ENCODE data around the gene ZNF579.
A peak's percentile ranks its signal among the peaks of the same experiment; 100 is the strongest.

Gene ZNF579

GRCh38 chr19:55592391-55593090 lies 11.9 kb upstream of the ZNF579 start:
- no peak for TF ChIP-seq CTCF (IDR thresholded peaks at IDR 0.05; ENCODE audit: extremely low read depth, insufficient read depth, missing control alignments)
- in situ Hi-C loops (cut with MboI; ENCODE audit: low pct_unique_long_range_greater_than_20kb, low sequenced_read_pairs, unreplicated experiment): no loop called here
- DNase-seq (ENCODE audit: low spot score): no peak

GRCh38 chr19:55591555-55591954 lies 10.9 kb upstream of the ZNF579 start:
- no peak for TF ChIP-seq CTCF (IDR thresholded peaks at IDR 0.05; ENCODE audit: extremely low read depth, insufficient read depth, missing control alignments)
- DNase-seq (ENCODE audit: low spot score): no peak

GRCh38 chr19:55590617-55591016 lies 10.0 kb upstream of the ZNF579 start:
- in situ Hi-C loops (cut with MboI; ENCODE audit: low pct_unique_long_range_greater_than_20kb, low sequenced_read_pairs, unreplicated experiment): no loop called here
- TF ChIP-seq CTCF (IDR thresholded peaks at IDR 0.05; ENCODE audit: extremely low read depth, insufficient read depth, missing control alignments): no peak
- DNase-seq (ENCODE audit: low spot score): no peak

More at GRCh38 chr19:55591555-55591954, 10.9 kb upstream of the ZNF579 start:
- in situ Hi-C loops (cut with MboI; ENCODE audit: low pct_unique_long_range_greater_than_20kb, low sequenced_read_pairs, unreplicated experiment): no loop called here

DNA sequence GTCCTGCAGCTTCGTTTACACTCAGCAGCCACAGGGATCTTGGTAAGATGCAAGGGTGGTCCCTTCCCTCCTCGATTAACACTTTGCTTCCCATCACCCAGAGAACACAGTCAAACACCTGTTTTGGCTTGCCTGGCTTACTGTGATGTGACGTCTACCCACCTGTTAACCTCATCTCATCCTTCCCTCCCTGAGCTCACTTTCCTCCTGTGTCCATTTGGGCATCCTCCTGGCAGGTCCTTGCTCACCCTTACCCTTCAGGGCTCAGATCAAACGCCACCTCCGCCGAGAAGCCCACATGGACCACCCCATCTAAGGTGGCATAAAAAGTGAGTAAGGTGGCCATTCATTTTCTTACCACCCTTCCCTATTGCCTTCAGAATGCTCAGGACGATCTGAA lies 9.5 kb upstream of the ZNF579 start:
- in situ Hi-C loops (cut with MboI; ENCODE audit: low pct_unique_long_range_greater_than_20kb, low sequenced_read_pairs, unreplicated experiment): no loop called here
- no peak for TF ChIP-seq CTCF (IDR thresholded peaks at IDR 0.05; ENCODE audit: extremely low read depth, insufficient read depth, missing control alignments)
- DNase-seq (ENCODE audit: low spot score): no peak

- no peak for TF ChIP-seq CTCF (IDR thresholded peaks at IDR 0.05; ENCODE audit: extremely low read depth, insufficient read depth, missing control alignments)
- in situ Hi-C loops (cut with MboI; ENCODE audit: low pct_unique_long_range_greater_than_20kb, low sequenced_read_pairs, unreplicated experiment): no loop called here
- DNase-seq (ENCODE audit: low spot score): no peak
These were observed 8.1 kb upstream of the ZNF579 start for GRCh38 chr19:55588738-55589137.

DNA sequence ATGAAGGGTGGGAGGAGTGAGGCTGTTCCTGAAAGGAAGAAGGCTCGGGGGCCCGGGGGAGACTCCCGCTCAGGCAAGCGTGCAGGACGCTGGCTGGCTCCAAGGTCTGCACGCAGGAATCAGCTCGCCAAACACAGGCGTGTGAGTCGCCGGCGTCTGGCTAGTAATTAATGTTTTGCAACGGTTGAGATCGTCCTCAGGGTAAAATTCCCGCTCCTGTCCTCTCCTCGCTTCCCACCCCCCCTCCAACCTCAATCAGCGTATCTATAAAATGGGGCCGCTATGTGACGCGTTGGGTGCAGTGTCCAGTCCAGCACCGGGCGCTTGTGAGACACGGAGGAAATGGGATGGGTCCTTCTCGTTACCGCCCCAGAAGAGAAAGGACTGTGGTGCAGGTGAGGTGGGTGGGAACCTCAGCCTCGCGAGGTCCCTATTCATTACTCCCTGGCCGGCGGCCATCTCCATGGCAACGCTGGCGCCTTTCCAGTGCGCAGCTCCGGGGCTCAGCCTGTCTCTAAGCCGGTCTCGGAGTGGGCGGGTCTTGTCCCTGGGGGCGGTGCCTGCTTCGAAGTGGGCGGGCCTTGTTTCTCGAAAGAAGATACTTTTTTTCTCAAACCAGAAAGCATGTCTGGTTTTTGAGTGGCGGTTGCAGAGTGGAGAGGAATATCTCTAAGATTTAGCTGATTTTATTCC lies 6.5 kb upstream of the ZNF579 start:
- in situ Hi-C loops (cut with MboI; ENCODE audit: low pct_unique_long_range_greater_than_20kb, low sequenced_read_pairs, unreplicated experiment): no loop called here
- no peak for TF ChIP-seq CTCF (IDR thresholded peaks at IDR 0.05; ENCODE audit: extremely low read depth, insufficient read depth, missing control alignments)
- DNase-seq (ENCODE audit: low spot score): peak; percentile 97

All from GM13977 (cell line).